Right lobe of liver (tissue), 4 donors: ENCODE data around the gene LHFPL5.

Experiments
- POLR2A ChIP-seq: fragments of 450-650 bp; IDR thresholded peaks from one replicate; pipeline ENCODE4 v1.6.1; 2017; ENCODE audit warnings: antibody characterized with exemption, mild to moderate bottlenecking
- TF ChIP-seq, protein P1 (sequence below), 4 donors: fragments of 200-600 bp in 3 of 4; fragments of 450-650 bp in 1 of 4; IDR thresholded peaks; one replicate each; pipeline versions ENCODE4 v1.5.1 to v1.8.0; 2016 to 2022; ENCODE audit warnings: antibody characterized with exemption in 4 of 4, mild to moderate bottlenecking in 2 of 4
- donor health status: DM: no; HTN: no; CAD: no.
- donor health status: DM: no; HTN: no; CAD: no.
- donor health status: DM: no; HTN: yes; CAD: no.

DNA sequence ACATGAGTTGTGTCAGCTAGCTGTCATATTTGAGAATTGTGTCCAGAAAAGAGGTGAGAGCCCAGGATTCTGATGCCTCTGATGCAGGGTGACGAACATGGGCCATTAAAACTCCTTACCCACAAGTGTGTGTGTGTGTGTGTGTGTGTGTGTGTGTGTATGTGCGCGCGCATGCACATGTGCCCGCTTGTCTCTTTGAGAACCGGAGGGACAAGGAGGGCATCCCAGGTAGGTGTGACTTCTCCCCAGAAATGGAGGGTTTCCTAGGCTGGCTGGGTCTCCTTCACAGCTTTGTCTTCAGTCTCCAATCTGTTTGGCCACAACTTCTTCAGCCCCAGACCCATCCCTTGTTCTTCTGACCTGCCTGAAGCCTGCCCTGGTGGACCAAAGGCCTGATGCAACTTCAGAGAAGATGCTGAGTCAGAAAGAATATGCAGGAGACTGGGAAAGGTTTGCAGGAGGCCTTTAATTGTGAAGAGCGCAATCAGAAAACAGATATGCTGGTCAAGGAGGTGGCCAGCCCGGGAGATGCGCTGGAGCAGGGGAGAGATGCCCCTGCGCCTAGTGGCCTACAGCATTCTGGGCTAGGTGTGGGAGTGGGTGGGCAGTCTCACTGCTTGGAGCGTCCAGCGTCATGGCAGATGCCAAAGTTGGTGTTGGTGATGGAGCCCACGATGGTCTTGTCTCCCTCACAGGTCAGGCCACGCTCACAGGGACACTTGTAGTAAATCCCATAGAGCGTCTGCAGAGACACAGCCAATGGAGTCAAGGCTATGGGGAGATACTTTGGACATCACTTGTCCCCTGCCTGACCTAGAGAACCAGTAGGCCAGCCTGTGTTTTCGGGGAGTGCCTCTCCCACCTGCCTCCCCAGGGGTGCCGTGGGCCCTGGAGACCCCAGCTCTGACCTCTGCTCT lies 10.4 kb upstream of the LHFPL5 start:
- TF ChIP-seq, protein P1, sequence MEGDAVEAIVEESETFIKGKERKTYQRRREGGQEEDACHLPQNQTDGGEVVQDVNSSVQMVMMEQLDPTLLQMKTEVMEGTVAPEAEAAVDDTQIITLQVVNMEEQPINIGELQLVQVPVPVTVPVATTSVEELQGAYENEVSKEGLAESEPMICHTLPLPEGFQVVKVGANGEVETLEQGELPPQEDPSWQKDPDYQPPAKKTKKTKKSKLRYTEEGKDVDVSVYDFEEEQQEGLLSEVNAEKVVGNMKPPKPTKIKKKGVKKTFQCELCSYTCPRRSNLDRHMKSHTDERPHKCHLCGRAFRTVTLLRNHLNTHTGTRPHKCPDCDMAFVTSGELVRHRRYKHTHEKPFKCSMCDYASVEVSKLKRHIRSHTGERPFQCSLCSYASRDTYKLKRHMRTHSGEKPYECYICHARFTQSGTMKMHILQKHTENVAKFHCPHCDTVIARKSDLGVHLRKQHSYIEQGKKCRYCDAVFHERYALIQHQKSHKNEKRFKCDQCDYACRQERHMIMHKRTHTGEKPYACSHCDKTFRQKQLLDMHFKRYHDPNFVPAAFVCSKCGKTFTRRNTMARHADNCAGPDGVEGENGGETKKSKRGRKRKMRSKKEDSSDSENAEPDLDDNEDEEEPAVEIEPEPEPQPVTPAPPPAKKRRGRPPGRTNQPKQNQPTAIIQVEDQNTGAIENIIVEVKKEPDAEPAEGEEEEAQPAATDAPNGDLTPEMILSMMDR (IDR thresholded peaks at IDR 0.05), result no peak
- TF ChIP-seq POLR2A, result no peak
